ENCODE measurements around the gene FADS6. TPM values are rescaled to one million over a fixed set of nuclear protein-coding genes. Genes with fewer than 3 reads are reported as not detected.

The FADS6 gene
- total and polyA plus RNA-seq, 9 donors: 0.12 to 0.42 TPM; not detected in 7

DNA sequence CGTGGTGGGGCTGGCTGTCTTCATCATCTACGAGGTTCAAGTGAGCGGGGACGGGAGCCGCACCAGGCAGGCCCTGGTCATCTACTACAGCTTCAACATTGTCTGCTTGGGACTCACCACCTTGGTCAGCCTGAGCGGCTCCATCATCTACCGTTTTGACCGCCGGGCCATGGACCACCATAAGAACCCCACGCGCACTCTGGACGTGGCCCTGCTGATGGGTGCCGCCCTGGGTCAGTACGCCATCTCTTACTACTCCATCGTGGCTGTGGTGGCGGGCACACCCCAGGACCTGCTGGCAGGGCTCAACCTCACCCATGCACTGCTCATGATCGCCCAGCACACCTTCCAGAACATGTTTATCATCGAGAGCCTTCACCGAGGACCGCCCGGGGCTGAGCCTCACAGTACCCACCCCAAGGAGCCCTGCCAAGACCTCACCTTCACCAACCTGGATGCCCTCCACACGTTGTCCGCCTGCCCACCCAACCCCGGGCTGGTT lies 37.2 kb upstream of the FADS6 start:
- intact Hi-C loops (cut with DNase I): no loop called here

DNA sequence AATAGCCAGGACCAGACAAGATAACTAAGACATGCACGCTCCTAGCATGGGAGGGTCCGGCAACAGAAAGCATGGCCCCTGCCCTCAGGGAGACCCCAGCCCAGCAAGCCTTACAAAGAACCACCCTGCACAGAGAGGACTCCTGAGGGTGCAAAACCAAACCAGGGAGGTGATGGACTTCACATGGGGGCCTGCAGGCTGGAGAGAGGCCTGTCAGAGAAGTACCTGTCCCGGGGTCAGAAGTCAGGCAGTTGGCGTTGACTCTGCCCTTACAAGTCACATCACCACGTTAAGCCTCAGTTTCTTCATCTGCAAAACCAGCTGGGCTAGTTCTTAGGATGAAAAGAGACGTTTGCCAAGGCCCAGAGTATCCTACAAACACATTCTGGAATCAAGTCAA lies 35.4 kb upstream of the FADS6 start:
- Histone ChIP-seq H3K36me3 (no peaks in the 10 kb centered on the region), H3K4me1 (ENCODE audit: insufficient read depth) (no peaks in the 10 kb centered on the region), H3K4me3 (no peak overlapping the region), H3K27me3 (peaks cover 4% of the 10 kb centered on the region), H3K9me3 (no peaks in the 10 kb centered on the region), H3K27ac (no peak overlapping the region)
- intact Hi-C loops (cut with DNase I): no loop called here
- TF ChIP-seq POLR2A (IDR thresholded peaks at IDR 0.05) (no peak), EP300 (IDR thresholded peaks at IDR 0.05) (no peak)
- TF ChIP-seq, protein P1, sequence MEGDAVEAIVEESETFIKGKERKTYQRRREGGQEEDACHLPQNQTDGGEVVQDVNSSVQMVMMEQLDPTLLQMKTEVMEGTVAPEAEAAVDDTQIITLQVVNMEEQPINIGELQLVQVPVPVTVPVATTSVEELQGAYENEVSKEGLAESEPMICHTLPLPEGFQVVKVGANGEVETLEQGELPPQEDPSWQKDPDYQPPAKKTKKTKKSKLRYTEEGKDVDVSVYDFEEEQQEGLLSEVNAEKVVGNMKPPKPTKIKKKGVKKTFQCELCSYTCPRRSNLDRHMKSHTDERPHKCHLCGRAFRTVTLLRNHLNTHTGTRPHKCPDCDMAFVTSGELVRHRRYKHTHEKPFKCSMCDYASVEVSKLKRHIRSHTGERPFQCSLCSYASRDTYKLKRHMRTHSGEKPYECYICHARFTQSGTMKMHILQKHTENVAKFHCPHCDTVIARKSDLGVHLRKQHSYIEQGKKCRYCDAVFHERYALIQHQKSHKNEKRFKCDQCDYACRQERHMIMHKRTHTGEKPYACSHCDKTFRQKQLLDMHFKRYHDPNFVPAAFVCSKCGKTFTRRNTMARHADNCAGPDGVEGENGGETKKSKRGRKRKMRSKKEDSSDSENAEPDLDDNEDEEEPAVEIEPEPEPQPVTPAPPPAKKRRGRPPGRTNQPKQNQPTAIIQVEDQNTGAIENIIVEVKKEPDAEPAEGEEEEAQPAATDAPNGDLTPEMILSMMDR (IDR thresholded peaks at IDR 0.05): no peak
- no peak for DNase-seq
- WGBS, 3 donors: 69 to 73% (median 70%) methylated on average over 6 of the region's 6 CpGs

More for the DNA sequence above, 37.2 kb upstream of the FADS6 start:
- Histone ChIP-seq H3K27me3 (peaks cover 5% of the 10 kb centered on the region), H3K4me1 (ENCODE audit: insufficient read depth) (no peaks in the 10 kb centered on the region), H3K27ac (no peak overlapping the region), H3K9me3 (no peaks in the 10 kb centered on the region), H3K4me3 (no peak overlapping the region), H3K36me3 (no peaks in the 10 kb centered on the region)
- TF ChIP-seq, protein P1 (IDR thresholded peaks at IDR 0.05): no peak
- TF ChIP-seq POLR2A (IDR thresholded peaks at IDR 0.05): no peak
- WGBS, 3 donors: 88 to 94% (median 90%) methylated on average over 23 to 24 of the region's 24 CpGs
- no peak for DNase-seq

GRCh38 chr17:74925242-74925641 lies 31.8 kb upstream of the FADS6 start:
- H3K27ac ChIP-seq: no peak overlapping the region
- H3K9me3 ChIP-seq: no peaks in the 10 kb centered on the region
- no peaks in the 10 kb centered on the region for H3K36me3 ChIP-seq
- no peak overlapping the region for H3K4me3 ChIP-seq
- H3K4me1 ChIP-seq (ENCODE audit: insufficient read depth): peaks cover 6% of the 10 kb centered on the region
- DNase-seq: no peak
- TF ChIP-seq EP300 (IDR thresholded peaks at IDR 0.05) (no peak), POLR2A (IDR thresholded peaks at IDR 0.05) (no peak)
- TF ChIP-seq, protein P1 (IDR thresholded peaks at IDR 0.05): no peak
- WGBS, 3 donors: 62 to 73% (median 67%) methylated on average over 3 of the region's 3 CpGs
- peaks cover 4% of the 10 kb centered on the region for H3K27me3 ChIP-seq
- intact Hi-C loops (cut with DNase I): no loop called here

DNA sequence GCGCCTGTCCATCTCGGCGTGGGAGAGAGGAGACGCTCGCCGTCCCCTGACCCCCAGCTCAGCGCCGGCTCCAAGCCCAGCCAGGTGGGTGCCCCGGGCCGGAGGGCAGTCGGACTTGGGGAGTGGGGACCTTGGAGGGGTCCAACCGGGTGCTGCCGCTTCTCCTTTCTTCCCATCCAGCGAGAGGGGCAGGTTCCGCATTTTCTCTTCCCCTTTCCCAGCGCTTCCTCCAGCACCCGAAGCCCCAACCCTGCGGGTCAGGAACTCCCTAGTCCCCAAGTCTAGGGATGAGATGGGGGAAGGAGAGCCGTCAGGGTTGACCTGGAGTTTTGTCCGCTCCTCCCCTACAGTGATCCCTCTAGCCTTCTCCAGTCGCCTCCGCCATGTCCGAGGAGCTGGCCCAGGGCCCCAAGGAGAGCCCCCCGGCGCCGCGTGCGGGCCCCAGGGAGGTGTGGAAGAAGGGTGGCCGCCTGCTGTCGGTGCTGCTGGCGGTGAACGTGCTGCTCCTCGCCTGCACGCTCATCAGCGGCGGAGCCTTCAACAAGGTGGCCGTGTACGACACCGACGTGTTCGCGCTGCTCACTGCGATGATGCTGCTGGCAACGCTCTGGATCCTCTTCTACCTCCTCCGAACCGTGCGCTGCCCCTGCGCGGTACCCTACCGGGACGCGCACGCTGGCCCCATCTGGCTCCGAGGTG lies 31.0 kb upstream of the FADS6 start, which contains the start of gene OTOP2:
Gene OTOP2 (plus strand): TSS at position 24 of the 699 bp plus-strand sequence. CDS start 360 bp downstream, at position 384.
- intact Hi-C loops (cut with DNase I): no loop called here
- H3K4me1 ChIP-seq (ENCODE audit: insufficient read depth): peaks cover 6% of the 10 kb centered on the region
- no peak for TF ChIP-seq EP300 (IDR thresholded peaks at IDR 0.05)
- no peak for TF ChIP-seq POLR2A (IDR thresholded peaks at IDR 0.05)
- TF ChIP-seq, protein P1 (IDR thresholded peaks at IDR 0.05): no peak
- no peaks in the 10 kb centered on the region for H3K36me3 ChIP-seq
- 1 to 2% (median 1%) methylated on average over 39 to 54 of the region's 54 CpGs for WGBS, 3 donors
- DNase-seq: no peak
- peaks cover 4% of the 10 kb centered on the region for H3K27me3 ChIP-seq
- peak within 1 kb of the TSS; percentile 31 for H3K4me3 ChIP-seq
- no peaks in the 10 kb centered on the region for H3K9me3 ChIP-seq
- H3K27ac ChIP-seq: no peak within 1 kb of the TSS

Data from ovary (tissue), 9 donors.